ENCODE measurements around the gene KLHDC3.

KLHDC3 gene

DNA sequence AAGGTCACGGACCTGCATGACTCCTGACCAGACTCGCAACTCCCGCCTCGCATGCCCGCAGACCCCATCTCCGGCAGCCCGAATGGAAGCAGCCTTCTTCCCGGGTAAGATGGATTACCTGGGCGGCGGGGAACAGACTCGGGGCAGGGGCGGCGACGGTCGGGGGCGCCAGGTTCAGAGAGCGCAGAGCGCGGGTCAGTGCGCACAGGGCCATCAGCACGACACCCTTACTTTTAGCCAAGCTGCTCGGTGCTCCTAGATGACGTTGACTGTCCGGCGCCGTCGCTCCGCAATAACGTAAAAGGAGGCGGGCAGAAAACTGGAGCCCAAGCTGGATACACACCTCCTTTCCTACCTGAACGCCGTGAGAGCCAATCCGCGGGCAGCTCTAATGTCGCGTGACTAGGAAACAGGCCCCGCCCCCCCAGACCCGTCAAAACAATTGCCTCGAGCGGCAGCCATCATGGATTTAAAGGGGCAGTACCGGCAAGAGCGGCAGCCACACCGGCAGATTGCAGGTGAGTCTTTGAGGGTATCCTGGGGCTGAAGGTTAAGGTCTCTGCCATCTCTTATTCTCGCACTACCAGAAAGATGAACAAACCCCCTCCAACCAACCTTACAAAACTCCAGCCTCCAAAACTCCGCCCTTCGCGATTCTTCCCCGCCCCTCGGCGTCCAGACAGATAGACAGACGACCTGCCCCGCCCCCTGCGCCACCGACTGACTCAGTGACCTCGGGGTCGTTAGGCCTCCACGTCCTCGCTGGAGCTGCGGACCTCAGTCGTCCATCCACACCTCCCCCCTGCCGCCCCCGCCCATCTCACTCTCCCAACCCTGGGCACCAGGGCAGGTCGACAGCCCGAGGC lies 45.4 kb downstream of the KLHDC3 start, which contains the start of the genes KLC4 and MRPL2:
Gene KLC4 (plus strand): TSS at position 464 of the 866 bp plus-strand sequence. CDS start 1,705 bp downstream, outside the sequence.
Gene MRPL2 (minus strand): TSS at position 267 of the 866 bp plus-strand sequence. CDS start 53 bp downstream, at position 214.
- peak; percentile 92 for DNase-seq (ENCODE audit: low read depth)

GRCh38 chr6:43060034-43060754 lies 46.1 kb downstream of the KLHDC3 start:
- no peak for DNase-seq (ENCODE audit: low read depth)

- DNase-seq (ENCODE audit: low read depth), result no peak
These were observed 46.9 kb downstream of the KLHDC3 start for GRCh38 chr6:43060755-43061633.

- DNase-seq (ENCODE audit: low read depth), result no peak
These were observed 47.8 kb downstream of the KLHDC3 start for GRCh38 chr6:43061861-43062260.

DNA sequence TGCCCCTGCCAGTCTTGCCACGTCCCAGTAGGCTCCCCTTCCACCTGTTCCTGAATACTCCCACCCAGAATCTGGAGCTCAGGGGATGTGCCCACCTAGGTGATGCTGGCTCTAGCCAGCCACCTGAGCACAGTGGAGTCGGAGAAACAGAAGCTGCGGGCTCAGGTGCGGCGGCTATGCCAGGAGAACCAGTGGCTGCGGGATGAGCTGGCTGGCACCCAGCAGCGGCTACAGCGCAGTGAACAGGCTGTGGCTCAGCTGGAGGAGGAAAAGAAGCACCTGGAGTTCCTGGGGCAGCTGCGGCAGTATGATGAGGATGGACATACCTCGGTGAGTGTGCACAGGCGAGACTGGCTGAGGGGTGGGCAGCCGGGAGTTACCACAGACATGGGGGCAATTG lies 48.8 kb downstream of the KLHDC3 start:
- no peak for DNase-seq (ENCODE audit: low read depth)

DNA sequence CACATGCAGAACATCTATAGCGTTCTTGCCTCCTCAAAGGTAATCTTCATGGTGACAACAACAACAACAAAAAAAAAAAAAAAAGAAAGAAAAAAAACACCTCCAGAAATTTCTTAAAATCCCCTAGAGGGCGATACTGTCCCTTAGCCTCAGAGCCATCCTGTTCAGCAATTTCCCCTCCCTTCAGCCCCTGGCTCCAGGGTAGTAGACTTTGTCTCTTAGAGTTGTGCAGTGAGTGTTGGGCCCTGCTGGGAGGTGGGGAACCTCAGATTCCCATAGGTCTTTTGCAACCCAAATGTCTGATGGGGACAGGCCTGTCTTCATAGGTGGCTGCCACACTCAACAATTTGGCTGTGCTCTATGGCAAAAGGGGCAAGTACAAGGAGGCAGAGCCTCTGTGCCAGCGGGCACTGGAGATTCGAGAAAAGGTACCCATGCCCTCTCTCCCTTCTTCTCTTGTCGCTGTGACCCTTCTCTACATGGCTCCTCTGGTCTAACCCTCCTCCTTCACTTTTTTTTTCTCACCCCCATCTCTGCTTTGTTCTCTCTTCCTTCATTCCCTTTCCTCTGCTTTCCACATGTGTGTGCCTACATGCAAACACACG lies 56.1 kb downstream of the KLHDC3 start:
- no peak for DNase-seq (ENCODE audit: low read depth)
